A673 (cell line): Measurements from ENCODE around the gene CXCL12.

ENCODE experiments used
- EZH2 ChIP-seq: fragments of 200-600 bp; sonication (generic); IDR thresholded peaks from 2 replicates; pipeline ENCODE4 v1.6.1; 2017; ENCODE audit warnings: borderline replicate concordance, low read depth, mild to moderate bottlenecking, mixed read lengths, antibody characterized with exemption, low read length; ENCODE audit not compliant: poor library complexity, severe bottlenecking
- TF ChIP-seq, protein P1 (sequence below): fragments of 300-800, 200-600 bp; sonication (generic); conservative IDR thresholded peaks from 2 replicates; pipeline ENCODE4 v1.5.1; 2017; ENCODE audit warnings: low read depth, mild to moderate bottlenecking, antibody characterized with exemption, low read length, moderate library complexity, mixed read lengths

DNA sequence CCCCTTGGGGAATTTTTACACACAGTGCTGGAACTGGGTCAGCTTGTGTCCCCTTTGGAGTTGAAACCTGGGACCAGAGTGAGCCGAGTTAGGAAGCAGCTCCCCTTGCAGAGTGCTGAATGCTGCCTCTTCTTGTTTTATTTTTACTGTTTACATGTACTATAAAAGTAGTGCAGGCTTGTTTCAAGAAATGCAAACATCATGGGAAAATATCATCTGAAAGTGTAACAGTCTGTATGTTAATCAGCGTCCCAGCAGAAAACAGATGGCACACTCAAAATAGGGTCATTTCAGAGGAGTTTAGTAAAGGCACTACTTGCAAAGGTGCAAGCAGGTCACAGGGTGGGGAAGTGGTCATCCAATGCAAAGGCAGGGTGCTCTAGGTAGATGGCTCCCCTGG is 30.1 kb downstream of the CXCL12 start:
- TF ChIP-seq, protein P1, sequence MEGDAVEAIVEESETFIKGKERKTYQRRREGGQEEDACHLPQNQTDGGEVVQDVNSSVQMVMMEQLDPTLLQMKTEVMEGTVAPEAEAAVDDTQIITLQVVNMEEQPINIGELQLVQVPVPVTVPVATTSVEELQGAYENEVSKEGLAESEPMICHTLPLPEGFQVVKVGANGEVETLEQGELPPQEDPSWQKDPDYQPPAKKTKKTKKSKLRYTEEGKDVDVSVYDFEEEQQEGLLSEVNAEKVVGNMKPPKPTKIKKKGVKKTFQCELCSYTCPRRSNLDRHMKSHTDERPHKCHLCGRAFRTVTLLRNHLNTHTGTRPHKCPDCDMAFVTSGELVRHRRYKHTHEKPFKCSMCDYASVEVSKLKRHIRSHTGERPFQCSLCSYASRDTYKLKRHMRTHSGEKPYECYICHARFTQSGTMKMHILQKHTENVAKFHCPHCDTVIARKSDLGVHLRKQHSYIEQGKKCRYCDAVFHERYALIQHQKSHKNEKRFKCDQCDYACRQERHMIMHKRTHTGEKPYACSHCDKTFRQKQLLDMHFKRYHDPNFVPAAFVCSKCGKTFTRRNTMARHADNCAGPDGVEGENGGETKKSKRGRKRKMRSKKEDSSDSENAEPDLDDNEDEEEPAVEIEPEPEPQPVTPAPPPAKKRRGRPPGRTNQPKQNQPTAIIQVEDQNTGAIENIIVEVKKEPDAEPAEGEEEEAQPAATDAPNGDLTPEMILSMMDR: no peak
- no peak for TF ChIP-seq EZH2
